NT2/D1 (cell line): ENCODE data around the gene SRL.
A peak's percentile ranks its signal among the peaks of the same experiment; 100 is the strongest.
"Not testable (repeated sequence)": the region's sequence is repeated elsewhere in the genome, so short reads cannot be mapped to it uniquely, and the experiment has no call there.

Source experiments
- DNase-seq: peaks from one replicate; pipeline ENCODE4 v3.0.0-alpha.2; 2011; ENCODE audit warnings: low read depth, low spot score
- H3K27me3 ChIP-seq: 2 replicates; pipeline ENCODE4 v1.6.0; 2011; ENCODE audit warnings: mild to moderate bottlenecking; ENCODE audit not compliant: insufficient read length, insufficient read depth
- H3K36me3 ChIP-seq: 2 replicates; pipeline ENCODE4 v1.6.1; 2011; ENCODE audit warnings: mild to moderate bottlenecking, low read length, mixed read lengths; ENCODE audit not compliant: insufficient read depth, insufficient read length
- H3K4me1 ChIP-seq: 2 replicates; pipeline ENCODE4 v1.5.1; 2011; ENCODE audit not compliant: insufficient read depth, insufficient read length
- H3K4me3 ChIP-seq: 2 replicates; pipeline ENCODE4 v1.5.1; 2011; ENCODE audit warnings: low read depth; ENCODE audit not compliant: insufficient read length
- H3K9ac ChIP-seq: 2 replicates; pipeline ENCODE4 v1.6.0; 2011; ENCODE audit warnings: low read depth; ENCODE audit not compliant: insufficient read length
- H3K9me3 ChIP-seq: 2 replicates; pipeline ENCODE4 v1.5.1; 2011; ENCODE audit warnings: mild to moderate bottlenecking, low read length; ENCODE audit not compliant: insufficient read depth
- SUZ12 ChIP-seq: IDR thresholded peaks from 2 replicates; pipeline ENCODE4 v1.6.1; 2011; ENCODE audit not compliant: insufficient read length, insufficient read depth; ENCODE audit errors: extremely low read depth
- YY1 ChIP-seq: IDR thresholded peaks from 2 replicates; pipeline ENCODE4 v1.6.1; 2011; ENCODE audit not compliant: insufficient read length, insufficient read depth
- ZNF274 ChIP-seq: IDR thresholded peaks from 2 replicates; pipeline ENCODE4 v1.6.1; 2011; ENCODE audit warnings: mild to moderate bottlenecking, low read depth, low read length

Gene SRL

DNA sequence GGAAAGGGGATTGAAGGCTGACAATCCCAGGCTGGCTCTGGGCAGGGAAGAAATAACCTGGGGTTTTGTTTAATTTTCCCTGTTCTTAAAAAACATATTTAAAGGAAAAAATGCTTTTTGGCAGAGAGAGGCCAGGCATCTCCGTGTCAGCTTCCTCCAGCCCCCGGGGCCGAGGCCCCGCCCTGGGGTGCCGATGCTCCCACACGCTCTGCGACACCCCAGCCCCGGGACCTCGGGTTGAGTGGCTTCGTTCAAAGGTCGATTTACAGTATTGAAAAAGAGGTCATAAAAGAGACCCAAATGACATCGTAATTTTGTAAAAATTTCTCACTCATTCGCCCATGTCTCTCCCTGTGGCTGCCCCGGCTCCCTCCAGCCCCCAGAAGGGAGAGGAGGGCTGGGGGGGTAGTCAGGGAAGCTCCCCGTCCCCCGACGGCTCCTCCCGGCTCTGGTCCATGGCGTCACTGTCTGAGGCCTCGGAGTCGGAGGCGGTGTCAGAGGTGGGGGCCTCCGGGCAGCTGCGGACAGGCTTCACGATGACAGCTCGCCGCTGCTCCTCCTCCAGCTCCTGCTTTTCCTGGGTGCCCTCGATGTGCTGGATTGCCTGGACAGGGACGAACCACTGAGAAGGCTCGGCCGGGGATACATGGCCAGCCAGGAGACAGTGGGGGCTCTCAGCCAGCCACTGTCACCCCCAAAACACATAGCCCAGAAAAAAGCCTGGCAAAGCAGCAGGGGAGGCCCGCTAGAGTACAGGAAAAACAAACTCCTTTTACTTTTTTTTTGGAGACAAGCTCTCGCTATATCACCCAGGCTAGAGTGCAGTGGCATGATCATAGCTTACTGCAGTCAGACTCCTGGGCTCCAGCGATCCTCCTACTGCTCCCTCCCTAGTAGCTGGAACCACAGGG, 16.0 kb upstream of the SRL start:
- H3K4me1 ChIP-seq: peaks cover 5% of the 10 kb centered on the region
- peaks cover 43% of the 10 kb centered on the region for H3K36me3 ChIP-seq
- H3K4me3 ChIP-seq: no peak overlapping the region
- DNase-seq: no peak
- H3K9me3 ChIP-seq: no peaks in the 10 kb centered on the region
- H3K9ac ChIP-seq: no peak overlapping the region
- TF ChIP-seq YY1: no peak
- no peak for TF ChIP-seq SUZ12
- TF ChIP-seq ZNF274: no peak
- H3K27me3 ChIP-seq: no peaks in the 10 kb centered on the region

- TF ChIP-seq SUZ12: no peak
- TF ChIP-seq ZNF274: no peak
- no peak for TF ChIP-seq YY1
- Histone ChIP-seq H3K4me1 (peaks cover 4% of the 10 kb centered on the region), H3K9me3 (no peaks in the 10 kb centered on the region), H3K36me3 (peaks cover 14% of the 10 kb centered on the region), H3K9ac (peak overlapping the region; percentile 90), H3K4me3 (peak overlapping the region; percentile 68), H3K27me3 (no peaks in the 10 kb centered on the region)
- DNase-seq: peak; percentile 99
Observed at GRCh38 chr16:4253394-4254150, 11.7 kb upstream of the SRL start.

DNA sequence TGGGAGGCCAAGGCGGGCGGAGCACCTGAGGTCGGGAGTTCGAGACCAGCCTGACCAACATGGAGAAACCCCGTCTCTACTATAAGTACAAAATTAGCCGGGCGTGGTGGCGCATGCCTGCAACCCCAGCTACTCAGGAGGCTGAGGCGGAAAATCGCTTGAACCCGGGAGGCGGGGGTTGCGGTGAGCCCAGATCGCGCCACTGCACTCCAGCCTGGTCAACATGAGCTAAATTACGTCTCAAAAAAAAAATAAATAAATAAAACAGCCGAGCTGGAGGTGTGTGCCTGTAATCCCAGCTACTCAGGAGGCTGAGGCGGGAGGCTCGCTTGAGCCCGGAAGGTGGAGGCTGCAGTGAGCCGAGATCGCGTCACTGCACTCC, 11.1 kb upstream of the SRL start:
- not testable (repeated sequence) for H3K4me1 ChIP-seq, DNase-seq
- H3K9ac ChIP-seq: peak overlapping the region; percentile 90

DNA sequence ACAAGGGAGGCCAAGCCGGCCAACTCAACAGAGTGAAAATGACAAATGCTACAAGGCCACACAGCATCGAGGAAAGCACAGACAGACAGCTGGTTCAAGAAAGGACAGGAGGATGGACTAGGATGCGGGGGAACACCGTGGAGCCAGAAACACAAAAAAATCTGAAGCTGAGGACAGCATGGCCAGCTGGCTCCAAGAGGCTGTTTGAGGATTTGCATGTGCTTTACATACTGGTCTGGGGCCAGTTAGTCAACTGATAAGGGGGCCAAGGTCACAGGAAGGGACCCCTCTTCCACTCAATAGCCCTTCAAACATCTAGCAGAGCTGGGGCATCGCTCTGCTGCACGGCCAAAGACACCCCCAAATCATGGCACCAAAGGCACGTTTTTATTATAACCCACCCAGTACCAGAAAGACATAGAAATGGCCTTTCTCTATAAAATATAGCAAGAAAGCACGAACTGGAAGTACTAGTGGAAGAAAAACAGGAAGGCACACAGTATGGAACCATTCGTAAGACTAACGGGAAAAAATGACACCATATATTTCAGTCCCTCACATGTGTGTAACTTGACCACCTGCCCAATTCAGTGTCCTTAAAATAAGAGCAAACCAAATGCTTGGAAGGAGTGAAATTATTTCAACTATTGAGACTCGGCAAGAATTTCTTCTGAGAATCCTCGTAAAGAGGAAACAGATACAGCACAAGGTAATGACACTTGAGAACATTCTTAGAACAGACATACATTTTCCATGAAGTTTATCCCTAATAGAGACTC, 7.8 kb upstream of the SRL start:
- TF ChIP-seq ZNF274 (no peak), YY1 (no peak), SUZ12 (no peak)

More for the DNA sequence above, 11.1 kb upstream of the SRL start:
- not testable (repeated sequence) for H3K27me3 ChIP-seq, H3K9me3 ChIP-seq
- H3K4me3 ChIP-seq: peak overlapping the region; percentile 68
- peaks cover 12% of the 10 kb centered on the region for H3K36me3 ChIP-seq

DNA sequence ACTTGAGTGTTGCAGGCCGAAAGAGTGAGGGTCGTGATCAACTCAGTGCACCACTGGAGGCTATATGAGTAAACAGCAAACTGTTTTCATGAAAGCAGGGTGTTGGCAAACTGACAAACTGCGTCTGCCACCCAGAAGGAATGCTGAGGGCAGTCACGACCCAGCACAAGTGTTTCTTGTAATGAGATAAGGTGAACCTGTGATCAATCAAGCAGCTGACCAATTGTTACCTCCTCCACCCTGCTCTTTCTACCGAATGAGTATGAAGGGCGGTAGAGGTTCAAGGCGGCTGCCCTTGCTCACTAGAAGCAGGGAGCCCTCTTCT, 5.5 kb upstream of the SRL start:
- DNase-seq: no peak
- no peaks in the 10 kb centered on the region for H3K27me3 ChIP-seq

More for the DNA sequence above, 7.8 kb upstream of the SRL start:
- no peak overlapping the region for H3K4me3 ChIP-seq
- H3K27me3 ChIP-seq: no peaks in the 10 kb centered on the region
- no peaks in the 10 kb centered on the region for H3K9me3 ChIP-seq
- DNase-seq: no peak
- peaks cover 8% of the 10 kb centered on the region for H3K4me1 ChIP-seq
- H3K36me3 ChIP-seq: no peaks in the 10 kb centered on the region
- H3K9ac ChIP-seq: no peak overlapping the region

DNA sequence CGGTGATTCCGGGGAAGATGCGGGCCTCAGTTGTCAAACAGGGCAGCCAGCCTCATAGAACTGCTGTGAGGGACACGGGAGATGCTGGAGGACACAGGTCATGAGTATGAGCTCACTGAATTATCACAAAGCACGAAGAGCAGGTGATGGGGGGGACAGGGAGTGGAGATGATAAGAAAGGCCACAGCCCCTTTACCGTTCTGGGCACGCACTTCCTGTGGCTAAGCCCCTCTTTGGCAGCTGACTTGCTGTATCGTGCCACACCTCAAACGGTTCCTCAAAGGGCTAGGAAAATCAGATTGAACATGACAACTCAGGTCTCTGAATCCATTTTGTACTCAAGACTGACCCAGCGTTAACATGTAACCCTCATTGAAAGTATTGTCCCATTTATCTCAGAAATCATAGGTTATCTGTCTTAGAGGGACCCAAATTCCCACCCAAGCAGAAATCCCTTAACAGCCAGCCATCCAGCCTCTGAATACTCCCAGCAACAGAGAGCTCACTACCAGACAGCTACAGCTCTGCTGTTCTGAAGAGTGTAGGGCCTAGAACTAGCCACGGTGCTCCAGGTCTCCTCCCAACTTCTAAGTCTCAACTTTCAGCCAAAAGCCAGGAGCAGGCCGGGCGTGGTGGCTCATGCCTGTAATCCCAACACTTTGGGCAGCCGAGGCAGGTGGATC, 5.0 kb upstream of the SRL start:
- Histone ChIP-seq H3K36me3 (no peaks in the 10 kb centered on the region), H3K4me3 (no peak overlapping the region), H3K27me3 (no peaks in the 10 kb centered on the region), H3K4me1 (peaks cover 8% of the 10 kb centered on the region), H3K9ac (no peak overlapping the region), H3K9me3 (no peaks in the 10 kb centered on the region)
- TF ChIP-seq YY1 (no peak), ZNF274 (no peak), SUZ12 (no peak)
- no peak for DNase-seq

More for the DNA sequence above, 5.5 kb upstream of the SRL start:
- Histone ChIP-seq H3K4me3 (no peak overlapping the region), H3K4me1 (peaks cover 8% of the 10 kb centered on the region), H3K9ac (no peak overlapping the region), H3K36me3 (no peaks in the 10 kb centered on the region), H3K9me3 (no peaks in the 10 kb centered on the region)
- TF ChIP-seq SUZ12: no peak
